Measurements from ENCODE around the gene PDE4B. TPM values are rescaled to one million over a fixed set of nuclear protein-coding genes. Genes with fewer than 3 reads are reported as not detected.
"Not testable (repeated sequence)": the region's sequence is repeated elsewhere in the genome, so short reads cannot be mapped to it uniquely, and the experiment has no call there.

Gene PDE4B
- total RNA-seq, 1 experiment from 2014 or later = not detected

DNA sequence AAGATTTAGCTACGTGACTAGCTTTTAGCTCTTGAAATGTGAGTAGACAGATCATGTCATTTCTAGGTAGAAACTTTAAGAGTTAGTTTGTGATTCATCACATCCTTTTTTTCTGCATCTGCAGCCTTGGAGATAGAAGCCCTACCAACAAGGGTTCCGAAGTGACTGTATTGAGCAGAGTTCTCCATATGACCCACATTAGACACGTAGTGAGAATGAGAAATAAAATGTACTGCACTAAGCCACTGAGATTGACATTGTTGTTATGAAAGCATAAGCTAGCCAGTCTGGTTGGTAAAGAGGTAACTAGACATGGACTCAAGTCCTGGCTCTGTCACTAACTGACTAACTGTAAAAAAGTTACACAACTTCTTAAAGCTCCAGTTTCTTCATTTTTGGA is 296.1 kb downstream of the PDE4B start:
- Mint-ChIP-seq H3K4me1 (ENCODE audit: low read depth, unreplicated experiment) (no peaks in the 10 kb centered on the region), H3K27ac (ENCODE audit: unreplicated experiment) (no peak overlapping the region), H3K36me3 (ENCODE audit: insufficient read depth, unreplicated experiment) (no peaks in the 10 kb centered on the region), H3K27me3 (ENCODE audit: insufficient read depth, unreplicated experiment) (peaks cover 6% of the 10 kb centered on the region), H3K9me3 (ENCODE audit: unreplicated experiment) (no peaks in the 10 kb centered on the region), H3K4me3 (ENCODE audit: unreplicated experiment) (no peak overlapping the region)
- TF ChIP-seq CTCF (IDR thresholded peaks at IDR 0.05; ENCODE audit: insufficient read depth in 1 of 2, low read depth in 1 of 2, low read length in 1 of 2, severe bottlenecking in 1 of 2, unreplicated experiment in 1 of 2) = no peak
- H3K4me3 ChIP-seq (ENCODE audit: low read depth, low read length) = no peak overlapping the region
- H3K4me1 ChIP-seq = no peaks in the 10 kb centered on the region
- no peak for DNase-seq
- ChIA-PET CTCF (no interaction called here), POLR2A (no interaction called here)
- BruUV-seq (replicated peaks) = no TSS peak
- H3K27me3 ChIP-seq (replicated peaks; ENCODE audit: control insufficient read depth, insufficient read depth, low read length) = no peaks in the 10 kb centered on the region
- H3K9me3 ChIP-seq = no peaks in the 10 kb centered on the region
- no peaks in the 10 kb centered on the region for H3K36me3 ChIP-seq (ENCODE audit: control insufficient read depth, insufficient read depth, low read length)
- intact Hi-C loops (cut with micrococcal nuclease; ENCODE audit: unreplicated experiment) = no loop called here

DNA sequence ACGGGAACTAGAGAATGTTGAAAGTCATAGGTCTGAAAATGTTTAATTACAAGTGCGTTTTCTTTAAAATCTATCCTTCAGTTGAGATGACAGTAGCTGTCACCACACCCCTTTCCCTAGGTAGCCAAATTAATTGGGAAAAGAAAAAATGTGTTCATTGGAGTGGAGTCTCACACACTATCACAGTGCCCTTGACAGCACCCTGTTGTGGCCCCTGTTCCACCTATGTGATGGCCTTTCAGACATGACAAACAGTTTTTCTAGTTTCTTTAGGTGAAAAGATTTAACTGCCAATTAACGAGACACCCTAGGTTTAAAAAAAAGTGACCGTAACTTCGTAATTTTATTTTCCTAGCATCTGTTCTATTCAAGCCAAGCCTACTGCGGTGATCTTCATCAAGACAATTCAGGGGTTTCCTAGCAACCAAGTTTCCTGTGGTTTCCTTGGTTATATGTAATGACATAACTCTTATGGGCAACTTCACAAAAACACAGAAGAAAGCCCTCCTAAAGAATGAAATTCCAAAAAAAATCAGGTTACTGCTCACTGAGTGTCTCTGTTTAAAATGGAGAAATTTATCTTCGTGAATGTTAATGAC is 298.3 kb downstream of the PDE4B start:
- H3K36me3 ChIP-seq (ENCODE audit: control insufficient read depth, insufficient read depth, low read length) = no peaks in the 10 kb centered on the region
- Mint-ChIP-seq H3K4me1 (ENCODE audit: low read depth, unreplicated experiment) (no peaks in the 10 kb centered on the region), H3K27ac (ENCODE audit: unreplicated experiment) (no peak overlapping the region), H3K9me3 (ENCODE audit: unreplicated experiment) (no peaks in the 10 kb centered on the region), H3K36me3 (ENCODE audit: insufficient read depth, unreplicated experiment) (no peaks in the 10 kb centered on the region), H3K27me3 (ENCODE audit: insufficient read depth, unreplicated experiment) (peaks cover 6% of the 10 kb centered on the region), H3K4me3 (ENCODE audit: unreplicated experiment) (no peak overlapping the region)
- no peak for TF ChIP-seq CTCF (IDR thresholded peaks at IDR 0.05; ENCODE audit: insufficient read depth in 1 of 2, low read depth in 1 of 2, low read length in 1 of 2, severe bottlenecking in 1 of 2, unreplicated experiment in 1 of 2)
- BruUV-seq (replicated peaks) = no TSS peak
- no peaks in the 10 kb centered on the region for H3K9me3 ChIP-seq
- POLR2A ChIA-PET = no interaction called here
- no peaks in the 10 kb centered on the region for H3K4me1 ChIP-seq
- H3K4me3 ChIP-seq (ENCODE audit: low read depth, low read length) = no peak overlapping the region
- intact Hi-C loops (cut with micrococcal nuclease; ENCODE audit: unreplicated experiment) = no loop called here
- CTCF ChIA-PET = no interaction called here
- no peaks in the 10 kb centered on the region for H3K27me3 ChIP-seq (replicated peaks; ENCODE audit: control insufficient read depth, insufficient read depth, low read length)
- no peak for DNase-seq

- Histone ChIP-seq H3K4me3 (ENCODE audit: low read depth, low read length) (no peak overlapping the region), H3K36me3 (ENCODE audit: control insufficient read depth, insufficient read depth, low read length) (no peaks in the 10 kb centered on the region), H3K27me3 (replicated peaks; ENCODE audit: control insufficient read depth, insufficient read depth, low read length) (no peaks in the 10 kb centered on the region), H3K4me1 (no peaks in the 10 kb centered on the region), H3K9me3 (no peaks in the 10 kb centered on the region)
- H3K27me3 Mint-ChIP-seq (ENCODE audit: insufficient read depth, unreplicated experiment) = peaks cover 6% of the 10 kb centered on the region
- no peak for DNase-seq
- TF ChIP-seq CTCF (IDR thresholded peaks at IDR 0.05; ENCODE audit: insufficient read depth in 1 of 2, low read depth in 1 of 2, low read length in 1 of 2, severe bottlenecking in 1 of 2, unreplicated experiment in 1 of 2) = no peak
- ChIA-PET CTCF (no interaction called here), POLR2A (no interaction called here)
- H3K4me1 Mint-ChIP-seq (ENCODE audit: low read depth, unreplicated experiment) = no peaks in the 10 kb centered on the region
- H3K9me3 Mint-ChIP-seq (ENCODE audit: unreplicated experiment) = no peaks in the 10 kb centered on the region
- intact Hi-C loops (cut with micrococcal nuclease; ENCODE audit: unreplicated experiment) = no loop called here
- H3K36me3 Mint-ChIP-seq (ENCODE audit: insufficient read depth, unreplicated experiment) = no peaks in the 10 kb centered on the region
- BruUV-seq (replicated peaks) = no TSS peak
- no peak overlapping the region for H3K4me3 Mint-ChIP-seq (ENCODE audit: unreplicated experiment)
- no peak overlapping the region for H3K27ac Mint-ChIP-seq (ENCODE audit: unreplicated experiment)
Observed at GRCh38 chr1:66095190-66095589, 302.5 kb downstream of the PDE4B start.

GRCh38 chr1:66100959-66101358 is 308.3 kb downstream of the PDE4B start:
- H3K4me1 ChIP-seq; H3K36me3 ChIP-seq (ENCODE audit: control insufficient read depth, insufficient read depth, low read length); H3K9me3 ChIP-seq; POLR2A ChIA-PET; BruUV-seq (replicated peaks); H3K27me3 Mint-ChIP-seq (ENCODE audit: insufficient read depth, unreplicated experiment); H3K4me3 ChIP-seq (ENCODE audit: low read depth, low read length); H3K27ac Mint-ChIP-seq (ENCODE audit: unreplicated experiment); H3K9me3 Mint-ChIP-seq (ENCODE audit: unreplicated experiment); DNase-seq; H3K4me3 Mint-ChIP-seq (ENCODE audit: unreplicated experiment); CTCF ChIA-PET; H3K36me3 Mint-ChIP-seq (ENCODE audit: insufficient read depth, unreplicated experiment); intact Hi-C loops (cut with micrococcal nuclease; ENCODE audit: unreplicated experiment); H3K4me1 Mint-ChIP-seq (ENCODE audit: low read depth, unreplicated experiment); H3K27me3 ChIP-seq (replicated peaks; ENCODE audit: control insufficient read depth, insufficient read depth, low read length): not testable (repeated sequence)

GRCh38 chr1:66104076-66104475 is 311.4 kb downstream of the PDE4B start:
- H3K27me3 Mint-ChIP-seq (ENCODE audit: insufficient read depth, unreplicated experiment); H3K27ac Mint-ChIP-seq (ENCODE audit: unreplicated experiment); H3K4me3 ChIP-seq (ENCODE audit: low read depth, low read length); H3K9me3 Mint-ChIP-seq (ENCODE audit: unreplicated experiment); H3K4me3 Mint-ChIP-seq (ENCODE audit: unreplicated experiment); DNase-seq; H3K36me3 Mint-ChIP-seq (ENCODE audit: insufficient read depth, unreplicated experiment); H3K4me1 ChIP-seq; H3K9me3 ChIP-seq; intact Hi-C loops (cut with micrococcal nuclease; ENCODE audit: unreplicated experiment); H3K27me3 ChIP-seq (replicated peaks; ENCODE audit: control insufficient read depth, insufficient read depth, low read length); CTCF ChIA-PET; BruUV-seq (replicated peaks); H3K4me1 Mint-ChIP-seq (ENCODE audit: low read depth, unreplicated experiment); H3K36me3 ChIP-seq (ENCODE audit: control insufficient read depth, insufficient read depth, low read length); POLR2A ChIA-PET: not testable (repeated sequence)
